ENCODE results near the gene LRRC32. TPM values are rescaled to one million over a fixed set of nuclear protein-coding genes. Genes with fewer than 3 reads are reported as not detected.

The LRRC32 gene
- total and polyA plus RNA-seq, 2 donors: 2.9 to 29.3 TPM

DNA sequence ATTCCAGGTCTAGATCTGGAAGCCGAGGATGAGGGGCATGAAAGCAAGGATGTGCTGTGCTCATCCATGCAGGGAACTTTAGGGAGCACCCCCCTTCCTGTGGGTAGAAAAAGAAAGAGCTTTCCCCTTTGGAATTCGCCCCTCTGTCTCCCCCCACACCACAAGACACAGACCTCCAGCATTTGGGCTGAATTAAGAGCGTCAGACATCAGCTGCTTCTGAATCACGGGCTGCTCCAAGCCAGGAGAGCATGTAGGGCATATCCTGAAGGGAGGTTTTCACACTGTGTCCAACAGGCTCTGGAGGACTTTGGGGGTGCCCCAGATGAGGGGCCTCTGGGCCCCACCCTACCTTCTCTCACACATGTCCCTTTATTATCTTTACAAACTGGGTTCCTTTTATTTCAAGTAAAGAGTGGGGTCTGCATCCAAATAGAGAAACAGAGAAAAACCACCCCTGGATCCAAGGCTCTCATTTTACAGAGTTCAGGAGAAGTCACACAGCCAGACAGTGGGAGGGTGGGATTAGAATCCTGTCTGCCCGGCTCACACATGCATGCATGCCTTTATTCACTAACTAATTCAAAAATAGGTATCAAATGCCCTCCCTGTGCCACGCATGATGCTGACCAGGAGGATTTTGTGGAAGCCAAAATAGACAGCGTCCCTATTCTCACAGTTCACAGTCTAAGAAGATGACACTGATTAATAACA lies 52.8 kb downstream of the LRRC32 start:
- Histone ChIP-seq H3K9me3 (ENCODE audit: control insufficient read depth in 2 of 2, insufficient read depth in 1 of 2, low read length in 1 of 2) (no peaks in the 10 kb centered on the region), H3K4me1 (ENCODE audit: control insufficient read depth in 2 of 2, insufficient read depth in 2 of 2, low read length in 2 of 2) (no peaks in the 10 kb centered on the region), H3K27ac (ENCODE audit: low read depth in 1 of 2, low read length in 1 of 2) (no peak overlapping the region), H3K4me3 (ENCODE audit: low read length in 2 of 2) (no peak overlapping the region), H3K27me3 (ENCODE audit: control insufficient read depth in 2 of 2, insufficient read depth in 1 of 2, low read length in 1 of 2) (no peaks in the 10 kb centered on the region), H3K36me3 (ENCODE audit: control insufficient read depth in 2 of 2, insufficient read depth in 2 of 2, low read length in 1 of 2) (no peaks in the 10 kb centered on the region)
- 88% methylated on average over 7 of the region's 7 CpGs for WGBS
- no peak for DNase-seq (ENCODE audit: low read depth in 6 of 9, low spot score in 9 of 9)

- Histone ChIP-seq H3K4me3 (ENCODE audit: low read length in 2 of 2) (no peak overlapping the region), H3K9me3 (ENCODE audit: control insufficient read depth in 2 of 2, insufficient read depth in 1 of 2, low read length in 1 of 2) (no peaks in the 10 kb centered on the region), H3K27me3 (ENCODE audit: control insufficient read depth in 2 of 2, insufficient read depth in 1 of 2, low read length in 1 of 2) (no peaks in the 10 kb centered on the region), H3K27ac (ENCODE audit: low read depth in 1 of 2, low read length in 1 of 2) (no peak overlapping the region), H3K36me3 (ENCODE audit: control insufficient read depth in 2 of 2, insufficient read depth in 2 of 2, low read length in 1 of 2) (no peaks in the 10 kb centered on the region), H3K4me1 (ENCODE audit: control insufficient read depth in 2 of 2, insufficient read depth in 2 of 2, low read length in 2 of 2) (no peaks in the 10 kb centered on the region)
- 92% methylated on average over 10 of the region's 10 CpGs for WGBS
- DNase-seq (ENCODE audit: low read depth in 6 of 9, low spot score in 9 of 9): no peak
Measured at GRCh38 chr11:76616676-76617552, 53.6 kb downstream of the LRRC32 start.

- Histone ChIP-seq H3K9me3 (ENCODE audit: control insufficient read depth in 2 of 2, insufficient read depth in 1 of 2, low read length in 1 of 2) (no peaks in the 10 kb centered on the region), H3K36me3 (ENCODE audit: control insufficient read depth in 2 of 2, insufficient read depth in 2 of 2, low read length in 1 of 2) (no peaks in the 10 kb centered on the region), H3K4me3 (ENCODE audit: low read length in 2 of 2) (no peak overlapping the region), H3K27ac (ENCODE audit: low read depth in 1 of 2, low read length in 1 of 2) (no peak overlapping the region), H3K4me1 (ENCODE audit: control insufficient read depth in 2 of 2, insufficient read depth in 2 of 2, low read length in 2 of 2) (no peaks in the 10 kb centered on the region), H3K27me3 (ENCODE audit: control insufficient read depth in 2 of 2, insufficient read depth in 1 of 2, low read length in 1 of 2) (no peaks in the 10 kb centered on the region)
- WGBS: 85% methylated on average over 4 of the region's 4 CpGs
- no peak for DNase-seq (ENCODE audit: low read depth in 6 of 9, low spot score in 9 of 9)
Measured at GRCh38 chr11:76615950-76616349, 54.6 kb downstream of the LRRC32 start.

DNA sequence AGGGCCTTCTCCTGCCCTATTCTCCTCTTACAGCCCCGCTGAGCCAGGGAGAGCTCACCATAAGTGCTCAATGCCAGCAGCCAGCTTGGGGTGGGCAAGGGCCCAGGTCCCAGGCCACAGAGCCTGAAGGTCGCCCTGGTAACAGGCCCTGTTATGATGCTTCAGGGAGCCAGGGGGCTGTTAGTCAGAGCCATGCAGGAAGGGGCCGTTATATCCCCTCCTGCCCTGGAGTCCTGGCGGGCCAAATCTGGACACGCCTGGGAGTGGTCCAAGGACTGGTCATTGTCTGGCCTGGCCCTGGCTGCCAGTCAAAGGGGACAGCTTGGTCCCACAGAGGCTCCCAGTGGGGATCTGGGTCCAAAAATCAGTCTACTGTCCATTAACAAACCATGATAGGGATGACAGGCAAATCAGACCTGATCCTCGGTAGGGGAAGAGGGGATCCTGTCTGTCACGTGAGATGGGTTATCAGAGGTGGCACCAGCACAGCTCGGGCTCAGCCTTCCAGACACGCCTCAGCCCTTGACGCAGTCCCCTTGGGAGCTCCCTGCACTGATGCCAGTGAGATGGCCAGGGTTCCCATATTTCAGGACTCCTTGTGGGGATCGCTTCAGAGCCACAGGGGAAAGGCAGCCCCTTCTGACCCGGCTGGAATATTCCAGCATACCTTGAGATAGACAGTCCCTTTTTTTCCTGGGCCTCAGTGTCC lies 55.9 kb downstream of the LRRC32 start:
- Histone ChIP-seq H3K9me3 (ENCODE audit: control insufficient read depth in 2 of 2, insufficient read depth in 1 of 2, low read length in 1 of 2) (no peaks in the 10 kb centered on the region), H3K27me3 (ENCODE audit: control insufficient read depth in 2 of 2, insufficient read depth in 1 of 2, low read length in 1 of 2) (no peaks in the 10 kb centered on the region), H3K27ac (ENCODE audit: low read depth in 1 of 2, low read length in 1 of 2) (no peak overlapping the region), H3K4me3 (ENCODE audit: low read length in 2 of 2) (no peak overlapping the region), H3K4me1 (ENCODE audit: control insufficient read depth in 2 of 2, insufficient read depth in 2 of 2, low read length in 2 of 2) (no peaks in the 10 kb centered on the region), H3K36me3 (ENCODE audit: control insufficient read depth in 2 of 2, insufficient read depth in 2 of 2, low read length in 1 of 2) (no peaks in the 10 kb centered on the region)
- no peak for DNase-seq (ENCODE audit: low read depth in 6 of 9, low spot score in 9 of 9)
- WGBS: 95% methylated on average over 12 of the region's 12 CpGs

- Histone ChIP-seq H3K27ac (ENCODE audit: low read depth in 1 of 2, low read length in 1 of 2) (no peak overlapping the region), H3K4me3 (ENCODE audit: low read length in 2 of 2) (no peak overlapping the region), H3K4me1 (ENCODE audit: control insufficient read depth in 2 of 2, insufficient read depth in 2 of 2, low read length in 2 of 2) (no peaks in the 10 kb centered on the region), H3K9me3 (ENCODE audit: control insufficient read depth in 2 of 2, insufficient read depth in 1 of 2, low read length in 1 of 2) (no peaks in the 10 kb centered on the region), H3K27me3 (ENCODE audit: control insufficient read depth in 2 of 2, insufficient read depth in 1 of 2, low read length in 1 of 2) (no peaks in the 10 kb centered on the region), H3K36me3 (ENCODE audit: control insufficient read depth in 2 of 2, insufficient read depth in 2 of 2, low read length in 1 of 2) (no peaks in the 10 kb centered on the region)
- no peak for DNase-seq (ENCODE audit: low read depth in 6 of 9, low spot score in 9 of 9)
- WGBS: 90% methylated on average over 4 of the region's 4 CpGs
Measured at GRCh38 chr11:76613901-76614300, 56.6 kb downstream of the LRRC32 start.

- Histone ChIP-seq H3K27ac (ENCODE audit: low read depth in 1 of 2, low read length in 1 of 2) (no peak overlapping the region), H3K36me3 (ENCODE audit: control insufficient read depth in 2 of 2, insufficient read depth in 2 of 2, low read length in 1 of 2) (no peaks in the 10 kb centered on the region), H3K27me3 (ENCODE audit: control insufficient read depth in 2 of 2, insufficient read depth in 1 of 2, low read length in 1 of 2) (no peaks in the 10 kb centered on the region), H3K4me3 (ENCODE audit: low read length in 2 of 2) (no peak overlapping the region), H3K9me3 (ENCODE audit: control insufficient read depth in 2 of 2, insufficient read depth in 1 of 2, low read length in 1 of 2) (no peaks in the 10 kb centered on the region), H3K4me1 (ENCODE audit: control insufficient read depth in 2 of 2, insufficient read depth in 2 of 2, low read length in 2 of 2) (no peaks in the 10 kb centered on the region)
- DNase-seq (ENCODE audit: low read depth in 6 of 9, low spot score in 9 of 9): no peak
- 97% methylated on average over 4 of the region's 4 CpGs for WGBS
Measured at GRCh38 chr11:76612226-76612625, 58.3 kb downstream of the LRRC32 start.

DNA sequence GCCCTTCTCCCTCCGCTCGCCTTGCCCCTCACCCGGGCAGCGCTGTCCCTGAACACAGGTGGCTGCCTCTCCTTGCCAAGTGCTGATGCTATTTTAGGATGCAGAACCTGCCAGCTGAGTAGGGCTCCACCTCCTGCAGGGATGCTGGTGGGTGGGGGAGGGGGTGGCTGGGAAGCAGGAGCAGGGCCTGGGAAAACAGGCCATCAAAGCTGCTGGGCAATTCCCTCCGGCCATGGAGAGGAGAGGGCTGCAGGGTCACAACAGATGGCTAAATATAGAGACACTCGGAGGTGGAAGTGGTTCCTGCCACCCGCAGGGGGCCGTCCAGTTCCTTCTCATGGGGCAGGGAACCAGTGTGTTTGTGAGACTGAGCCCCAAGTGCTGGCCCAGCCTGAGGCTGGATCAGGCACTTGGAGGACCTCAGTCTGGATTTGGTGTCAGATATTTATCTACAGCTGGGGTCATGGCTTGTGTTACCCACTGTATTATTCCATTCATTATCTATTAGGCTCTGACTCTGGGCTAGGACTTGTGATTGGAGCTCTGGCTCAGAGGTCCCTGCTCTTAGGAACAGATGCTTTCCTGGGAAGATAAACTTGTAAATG lies 59.6 kb downstream of the LRRC32 start:
- WGBS: 30% methylated on average over 8 of the region's 8 CpGs
- H3K9me3 ChIP-seq (ENCODE audit: control insufficient read depth in 2 of 2, insufficient read depth in 1 of 2, low read length in 1 of 2): no peaks in the 10 kb centered on the region
- H3K27ac ChIP-seq (ENCODE audit: low read depth in 1 of 2, low read length in 1 of 2): no peak overlapping the region
- H3K27me3 ChIP-seq (ENCODE audit: control insufficient read depth in 2 of 2, insufficient read depth in 1 of 2, low read length in 1 of 2): no peaks in the 10 kb centered on the region
- H3K4me3 ChIP-seq (ENCODE audit: low read length in 2 of 2): no peak overlapping the region
- no peak for DNase-seq (ENCODE audit: low read depth in 6 of 9, low spot score in 9 of 9)
- no peaks in the 10 kb centered on the region for H3K36me3 ChIP-seq (ENCODE audit: control insufficient read depth in 2 of 2, insufficient read depth in 2 of 2, low read length in 1 of 2)
- no peaks in the 10 kb centered on the region for H3K4me1 ChIP-seq (ENCODE audit: control insufficient read depth in 2 of 2, insufficient read depth in 2 of 2, low read length in 2 of 2)

GRCh38 chr11:76610371-76610770 lies 60.2 kb downstream of the LRRC32 start:
- Histone ChIP-seq H3K36me3 (ENCODE audit: control insufficient read depth in 2 of 2, insufficient read depth in 2 of 2, low read length in 1 of 2) (no peaks in the 10 kb centered on the region), H3K9me3 (ENCODE audit: control insufficient read depth in 2 of 2, insufficient read depth in 1 of 2, low read length in 1 of 2) (no peaks in the 10 kb centered on the region), H3K27ac (ENCODE audit: low read depth in 1 of 2, low read length in 1 of 2) (no peak overlapping the region), H3K4me3 (ENCODE audit: low read length in 2 of 2) (no peak overlapping the region), H3K4me1 (ENCODE audit: control insufficient read depth in 2 of 2, insufficient read depth in 2 of 2, low read length in 2 of 2) (no peaks in the 10 kb centered on the region), H3K27me3 (ENCODE audit: control insufficient read depth in 2 of 2, insufficient read depth in 1 of 2, low read length in 1 of 2) (no peaks in the 10 kb centered on the region)
- 96% methylated on average over 4 of the region's 4 CpGs for WGBS
- DNase-seq (ENCODE audit: low read depth in 6 of 9, low spot score in 9 of 9): no peak

Data from thymus (tissue), 11 donors.